Lower leg skin (tissue), 3 donors: ENCODE data around the gene LAMP5.

Experiments used
- POLR2A ChIP-seq, 2 donors: fragments of 450-650 bp; IDR thresholded peaks; one replicate each; pipeline ENCODE4 v1.6.1; 2016 to 2017; ENCODE audit warnings: antibody characterized with exemption in 2 of 2, mild to moderate bottlenecking in 1 of 2, moderate library complexity in 1 of 2
- TF ChIP-seq, protein P1 (sequence below), 3 donors: fragments of 450-650 bp; IDR thresholded peaks; one replicate each; pipeline ENCODE4 v1.5.1; 2016; ENCODE audit warnings: antibody characterized with exemption in 3 of 3, mild to moderate bottlenecking in 3 of 3, moderate library complexity in 2 of 3

GRCh38 chr20:9532069-9532838, 17.9 kb downstream of the LAMP5 start:
- TF ChIP-seq POLR2A (IDR thresholded peaks at IDR 0.05) = no peak
- TF ChIP-seq, protein P1, sequence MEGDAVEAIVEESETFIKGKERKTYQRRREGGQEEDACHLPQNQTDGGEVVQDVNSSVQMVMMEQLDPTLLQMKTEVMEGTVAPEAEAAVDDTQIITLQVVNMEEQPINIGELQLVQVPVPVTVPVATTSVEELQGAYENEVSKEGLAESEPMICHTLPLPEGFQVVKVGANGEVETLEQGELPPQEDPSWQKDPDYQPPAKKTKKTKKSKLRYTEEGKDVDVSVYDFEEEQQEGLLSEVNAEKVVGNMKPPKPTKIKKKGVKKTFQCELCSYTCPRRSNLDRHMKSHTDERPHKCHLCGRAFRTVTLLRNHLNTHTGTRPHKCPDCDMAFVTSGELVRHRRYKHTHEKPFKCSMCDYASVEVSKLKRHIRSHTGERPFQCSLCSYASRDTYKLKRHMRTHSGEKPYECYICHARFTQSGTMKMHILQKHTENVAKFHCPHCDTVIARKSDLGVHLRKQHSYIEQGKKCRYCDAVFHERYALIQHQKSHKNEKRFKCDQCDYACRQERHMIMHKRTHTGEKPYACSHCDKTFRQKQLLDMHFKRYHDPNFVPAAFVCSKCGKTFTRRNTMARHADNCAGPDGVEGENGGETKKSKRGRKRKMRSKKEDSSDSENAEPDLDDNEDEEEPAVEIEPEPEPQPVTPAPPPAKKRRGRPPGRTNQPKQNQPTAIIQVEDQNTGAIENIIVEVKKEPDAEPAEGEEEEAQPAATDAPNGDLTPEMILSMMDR (IDR thresholded peaks at IDR 0.05) = no peak
